Fibroblast of villous mesenchyme (primary cell): ENCODE data around the gene AFF1. TPM values are rescaled to one million over a fixed set of nuclear protein-coding genes. Genes with fewer than 3 reads are reported as not detected.

ENCODE experiments used
- DNase-seq: peaks from one replicate; pipeline ENCODE4 v3.0.0-alpha.2; 2010; ENCODE audit warnings: low read depth
- H3K4me3 ChIP-seq: 2 replicates; pipeline ENCODE4 v1.5.1; 2011; ENCODE audit warnings: low read depth, mild to moderate bottlenecking, low read length
- total RNA-seq: library from RNA; depleted of rRNA; stranded (reverse); fragments of >200 nt; gene quantifications from 2 replicates; pipeline ENCODE4 v1.2.3, GENCODE V29; 2012
- TF ChIP-seq, protein P1 (sequence below): IDR thresholded peaks from 2 replicates; pipeline ENCODE4 v1.5.1; 2012; ENCODE audit warnings: low read depth, mild to moderate bottlenecking, low read length; ENCODE audit not compliant: insufficient read depth

Gene AFF1
- total RNA-seq, 1 donor = 34.1 TPM

DNA sequence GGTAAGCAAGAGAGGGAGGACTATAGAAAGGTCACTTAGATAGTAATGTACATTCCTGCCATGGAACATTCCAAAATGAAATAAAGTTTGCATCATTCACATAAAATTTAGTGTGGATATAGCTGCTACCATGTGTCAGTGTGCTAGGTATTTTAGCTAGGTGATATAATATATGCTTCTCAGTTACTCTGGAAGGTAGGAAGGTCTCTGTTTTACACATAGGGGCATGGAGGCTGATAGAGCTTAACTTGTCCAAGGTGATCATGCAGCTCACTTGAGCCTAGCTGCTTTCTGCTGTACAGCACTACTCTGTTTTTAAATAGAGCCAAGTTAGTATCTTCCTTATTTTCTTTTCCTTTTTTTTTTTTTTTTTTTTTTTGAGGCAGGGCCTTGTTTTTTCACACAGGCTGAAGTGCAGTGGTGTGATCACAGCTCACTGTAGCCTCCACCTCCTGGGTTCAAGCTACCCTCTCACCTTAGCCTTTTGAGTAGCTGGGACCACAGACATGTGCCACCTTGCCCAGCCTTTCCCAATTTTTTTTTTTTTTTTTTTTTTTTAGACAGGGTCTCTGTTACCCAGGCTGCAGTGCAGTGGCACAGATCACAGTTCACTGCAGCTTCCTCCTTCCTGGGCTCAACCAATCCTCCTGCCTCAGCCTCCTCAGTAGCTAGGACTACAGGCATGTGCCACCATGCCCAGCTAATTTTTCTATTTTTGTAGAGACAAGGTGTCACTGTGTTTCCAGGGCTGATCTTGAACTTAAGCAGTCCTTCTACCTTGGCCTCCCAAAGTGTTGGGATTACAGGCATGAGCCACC, 10.4 kb downstream of the AFF1 start:
- TF ChIP-seq, protein P1, sequence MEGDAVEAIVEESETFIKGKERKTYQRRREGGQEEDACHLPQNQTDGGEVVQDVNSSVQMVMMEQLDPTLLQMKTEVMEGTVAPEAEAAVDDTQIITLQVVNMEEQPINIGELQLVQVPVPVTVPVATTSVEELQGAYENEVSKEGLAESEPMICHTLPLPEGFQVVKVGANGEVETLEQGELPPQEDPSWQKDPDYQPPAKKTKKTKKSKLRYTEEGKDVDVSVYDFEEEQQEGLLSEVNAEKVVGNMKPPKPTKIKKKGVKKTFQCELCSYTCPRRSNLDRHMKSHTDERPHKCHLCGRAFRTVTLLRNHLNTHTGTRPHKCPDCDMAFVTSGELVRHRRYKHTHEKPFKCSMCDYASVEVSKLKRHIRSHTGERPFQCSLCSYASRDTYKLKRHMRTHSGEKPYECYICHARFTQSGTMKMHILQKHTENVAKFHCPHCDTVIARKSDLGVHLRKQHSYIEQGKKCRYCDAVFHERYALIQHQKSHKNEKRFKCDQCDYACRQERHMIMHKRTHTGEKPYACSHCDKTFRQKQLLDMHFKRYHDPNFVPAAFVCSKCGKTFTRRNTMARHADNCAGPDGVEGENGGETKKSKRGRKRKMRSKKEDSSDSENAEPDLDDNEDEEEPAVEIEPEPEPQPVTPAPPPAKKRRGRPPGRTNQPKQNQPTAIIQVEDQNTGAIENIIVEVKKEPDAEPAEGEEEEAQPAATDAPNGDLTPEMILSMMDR = no peak
- no peak overlapping the region for H3K4me3 ChIP-seq
- no peak for DNase-seq

DNA sequence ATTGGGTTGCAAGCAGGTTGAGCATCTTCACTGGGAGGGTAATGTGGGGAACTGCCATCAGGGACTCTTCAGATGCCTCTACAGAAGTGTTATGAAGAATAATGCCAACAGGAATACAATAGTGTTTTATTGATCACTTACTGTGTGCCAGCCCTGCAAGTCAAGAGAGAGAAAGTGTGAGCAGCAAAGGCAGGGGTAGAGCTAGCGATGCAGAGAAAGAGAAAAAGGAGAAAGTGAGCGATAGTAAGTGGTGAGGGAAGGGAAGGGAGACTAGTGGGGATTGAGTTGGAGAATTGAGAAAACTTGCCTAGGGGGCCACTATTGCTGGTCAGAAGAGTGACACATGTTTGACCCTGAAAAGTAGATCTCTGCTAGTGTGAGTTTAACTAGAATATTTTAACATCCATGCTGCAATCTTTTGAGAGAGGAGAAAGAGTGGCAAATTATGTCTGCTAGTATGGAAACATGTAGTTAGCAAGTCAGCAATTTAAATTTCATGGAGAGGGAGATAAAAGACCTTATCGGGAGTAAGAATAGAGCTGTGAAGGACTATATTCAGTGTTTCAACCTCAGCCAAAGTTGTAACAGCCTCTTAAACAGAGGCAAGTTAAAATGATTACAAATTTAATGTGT, 12.2 kb downstream of the AFF1 start:
- TF ChIP-seq, protein P1 = no peak
- DNase-seq = no peak
- H3K4me3 ChIP-seq = no peak overlapping the region

DNA sequence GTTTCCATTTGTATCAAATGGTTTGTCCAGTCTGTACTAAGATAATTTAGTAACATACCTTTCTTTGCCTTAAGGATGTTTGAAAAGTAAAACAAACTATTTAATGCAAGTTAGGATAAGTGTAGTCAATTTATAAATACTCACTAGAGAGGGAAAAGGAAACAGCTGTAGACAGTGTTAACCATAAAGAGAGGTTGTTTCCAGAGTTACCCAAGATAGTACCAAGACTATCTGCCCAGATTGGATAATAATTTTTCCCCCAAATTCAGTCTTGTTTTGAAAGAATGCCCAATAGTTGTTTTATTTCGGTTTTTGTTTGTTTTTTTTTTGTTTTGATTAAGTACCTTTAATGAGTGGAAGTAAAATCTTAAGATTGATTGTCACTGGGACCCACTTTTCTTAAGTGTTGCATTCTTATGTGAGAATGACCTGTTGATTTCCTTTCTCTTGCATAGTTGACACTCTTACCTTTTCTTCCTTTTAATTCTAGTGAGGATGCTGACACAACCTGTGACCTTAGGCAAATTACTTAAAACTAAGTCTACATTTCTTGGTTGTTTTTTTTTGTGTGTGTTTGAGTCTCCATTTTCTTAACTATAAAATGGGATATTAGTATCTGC, 12.8 kb downstream of the AFF1 start:
- DNase-seq = no peak
- no peak overlapping the region for H3K4me3 ChIP-seq
- TF ChIP-seq, protein P1 = no peak

DNA sequence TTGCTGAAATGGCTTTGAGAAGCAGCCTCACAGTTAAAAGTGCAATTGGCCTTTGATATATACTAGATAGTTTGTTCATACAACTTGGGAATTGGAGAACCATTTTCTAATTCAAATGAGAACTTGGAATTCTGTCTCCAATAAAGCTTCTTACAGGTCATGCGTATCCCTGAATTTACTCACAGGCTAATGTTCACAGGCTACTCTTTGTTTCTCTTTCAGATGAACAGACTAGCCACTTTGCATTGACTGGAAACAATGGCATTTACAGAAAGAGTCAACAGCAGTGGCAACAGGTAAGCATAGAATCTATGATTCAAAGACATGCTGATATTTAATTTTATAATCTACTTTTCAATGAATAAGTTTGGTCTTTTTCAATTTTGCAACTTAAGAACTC, 13.5 kb downstream of the AFF1 start:
- TF ChIP-seq, protein P1 = no peak
- no peak for DNase-seq
- H3K4me3 ChIP-seq = no peak overlapping the region

DNA sequence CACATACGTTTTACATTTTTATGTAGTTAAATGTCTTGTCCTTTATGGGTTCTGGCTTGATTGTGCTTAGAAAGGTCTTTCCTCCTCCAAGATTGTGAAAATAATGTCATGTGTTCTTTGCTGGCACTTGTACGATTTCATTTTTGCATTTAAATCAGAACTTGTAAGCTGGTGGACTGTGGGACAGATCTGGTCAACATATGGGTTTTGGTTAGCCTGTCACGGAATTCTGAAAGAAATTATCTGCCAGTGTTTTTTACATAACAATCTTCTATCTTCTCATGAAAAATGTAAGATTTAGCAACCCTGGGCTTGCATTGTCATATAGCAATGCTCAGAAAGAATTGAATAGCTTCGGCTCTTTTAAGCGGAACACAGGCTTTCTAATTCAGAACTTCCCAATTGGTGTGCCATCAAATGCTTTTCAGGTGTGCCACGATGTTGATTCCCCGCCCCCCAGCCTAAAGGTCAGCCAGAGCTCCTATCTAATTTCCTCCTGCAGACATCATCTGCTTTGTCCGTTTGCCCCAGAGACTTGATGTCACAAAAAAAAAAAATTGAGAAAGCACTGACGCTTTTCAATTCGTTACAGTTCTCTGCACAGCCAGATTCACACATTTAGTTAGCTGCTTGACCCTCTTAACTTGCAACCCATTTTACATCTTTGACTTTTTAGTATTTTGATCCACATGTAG, 16.2 kb downstream of the AFF1 start:
- H3K4me3 ChIP-seq = no peak overlapping the region
- TF ChIP-seq, protein P1 = no peak
- peak; percentile 11 for DNase-seq

DNA sequence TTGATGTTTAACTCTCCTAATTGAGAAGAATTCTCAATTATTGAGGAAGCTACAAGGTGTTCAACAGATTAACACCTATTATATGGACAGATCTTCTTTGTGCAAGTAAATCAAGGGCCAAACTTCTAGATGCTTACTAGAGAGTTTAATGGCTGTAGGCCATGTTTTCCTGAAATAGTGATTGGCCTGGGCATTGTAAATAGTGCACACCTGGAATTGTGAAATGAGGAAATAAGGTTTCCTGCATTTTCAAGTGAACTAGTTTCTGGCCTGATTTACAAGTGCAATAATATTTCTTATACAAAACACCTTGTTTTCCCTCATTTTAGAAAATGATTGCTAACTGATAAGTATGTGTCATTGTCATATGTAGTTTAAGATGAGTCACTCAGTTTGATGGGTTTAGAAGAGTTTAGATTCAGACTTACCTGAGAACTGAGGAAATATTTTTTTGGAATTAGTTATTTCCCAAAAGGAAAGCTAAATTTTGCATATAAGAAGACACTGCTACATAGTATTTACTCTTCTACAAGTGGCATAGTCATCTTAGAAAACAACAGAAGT, 21.2 kb downstream of the AFF1 start:
- TF ChIP-seq, protein P1 = no peak
- no peak for DNase-seq
- no peak overlapping the region for H3K4me3 ChIP-seq
